H1 (cell line): Measurements from ENCODE around the gene UBE4B. TPM values are rescaled to one million over a fixed set of nuclear protein-coding genes. Genes with fewer than 3 reads are reported as not detected.
A peak's percentile ranks its signal among the peaks of the same experiment; 100 is the strongest.

ENCODE experiments used
- ATF3 ChIP-seq: IDR thresholded peaks from 2 replicates; pipeline ENCODE4 v1.6.1; 2011; ENCODE audit warnings: low read depth, mild to moderate bottlenecking, low read length; ENCODE audit not compliant: insufficient read depth
- BACH1 ChIP-seq: IDR thresholded peaks from 2 replicates; pipeline ENCODE4 v1.6.1; 2012; ENCODE audit warnings: low read length, improper control_type of control experiment
- BCL11A ChIP-seq, 2 experiments: IDR thresholded peaks; one replicate each; pipeline ENCODE4 v1.6.1; 2011; ENCODE audit warnings: low read depth in 2 of 2, low read length in 2 of 2, mild to moderate bottlenecking in 2 of 2
- CEBPB ChIP-seq: IDR thresholded peaks from 2 replicates; pipeline ENCODE4 v1.6.1; 2012; ENCODE audit warnings: low read depth, low read length
- CHD2 ChIP-seq: IDR thresholded peaks from 2 replicates; pipeline ENCODE4 v1.6.1; 2012; ENCODE audit warnings: low read length, improper control_type of control experiment
- E2F6 ChIP-seq: IDR thresholded peaks from 2 replicates; pipeline ENCODE4 v1.6.1; 2012; ENCODE audit warnings: inconsistent platforms
- HDAC2 ChIP-seq, 2 experiments: fragments of 300-600 bp in 1 of 2; sonication (generic) in 1 of 2; IDR thresholded peaks; 2 replicates each; pipeline ENCODE4 v1.6.1; 2011 to 2012; ENCODE audit warnings: low read depth in 2 of 2, low read length in 2 of 2, mild to moderate bottlenecking in 2 of 2, moderate library complexity in 2 of 2, borderline replicate concordance in 1 of 2, inconsistent platforms in 1 of 2
- HDAC6 ChIP-seq: IDR thresholded peaks from one replicate; pipeline ENCODE4 v1.7.1; 2012; ENCODE audit warnings: low read depth, mild to moderate bottlenecking, inconsistent platforms, low read length, moderate library complexity
- JUND ChIP-seq: IDR thresholded peaks from 2 replicates; pipeline ENCODE4 v1.6.1; 2011; ENCODE audit warnings: mild to moderate bottlenecking, improper control_type of control experiment, low read length
- POLR2AphosphoS5 ChIP-seq: IDR thresholded peaks from 2 replicates; pipeline ENCODE4 v1.6.1; 2011; ENCODE audit warnings: low read depth, low read length
- RAD21 ChIP-seq, 2 experiments: IDR thresholded peaks in 1 of 2; conservative IDR thresholded peaks in 1 of 2; 2 replicates each; pipeline ENCODE4 v1.6.1; 2011; ENCODE audit warnings: low read depth in 2 of 2, low read length in 2 of 2, improper control_type of control experiment in 1 of 2, inconsistent platforms in 1 of 2, mild to moderate bottlenecking in 1 of 2, moderate library complexity in 1 of 2
- RBBP5 ChIP-seq: IDR thresholded peaks from 2 replicates; pipeline ENCODE4 v1.7.1; 2012; ENCODE audit warnings: low read depth, mild to moderate bottlenecking, inconsistent platforms, low read length, moderate library complexity, borderline replicate concordance
- SP1 ChIP-seq: IDR thresholded peaks from 2 replicates; pipeline ENCODE4 v1.6.1; 2011; ENCODE audit warnings: low read depth, low read length
- TBP ChIP-seq: IDR thresholded peaks from 2 replicates; pipeline ENCODE4 v1.6.1; 2011; ENCODE audit warnings: low read depth, low read length, improper control_type of control experiment
- TCF12 ChIP-seq: IDR thresholded peaks from 2 replicates; pipeline ENCODE4 v1.6.1; 2011; ENCODE audit warnings: low read depth, mild to moderate bottlenecking, low read length
- polyA plus RNA-seq, 7 experiments: library from polyadenylated mRNA; depleted of rRNA in 3 of 7; stranded (reverse) in 5 of 7; unstranded in 2 of 7; fragments of >200 nt in 5 of 7; fragments of 200-250 nt in 2 of 7; gene quantifications; 1 replicate in 5 of 7; 2 replicates in 1 of 7; 4 replicates in 1 of 7; pipeline versions ENCODE4 v1.2.1 to v1.2.3, GENCODE V29; 2011 to 2013; ENCODE audit warnings: missing spikeins in 2 of 7, mixed read lengths in 2 of 7
- total RNA-seq: library from RNA; stranded (reverse); fragmentation: NEBNext Ultra II Directional; extraction: Animal tissue kit (Norgen Biotek cat#: 25700); gene quantifications from 2 replicates; pipeline ENCODE4 v1.2.1, GENCODE V29; 2021

UBE4B gene
- total and polyA plus RNA-seq, 2 of the 8 experiments (the other 6 are each of a cell fraction or from before 2014, with no cell fraction given) = 24.5 to 90.1 TPM

GRCh38 chr1:10032590-10033358 is at the start of gene UBE4B (continued):
- peak; percentile 55 for TF ChIP-seq E2F6
- no peak for TF ChIP-seq TCF12
- TF ChIP-seq CEBPB = 0 out of 2 replicates have a peak, but pooled peaks have one; percentile 22
- no peak for TF ChIP-seq HDAC6
- TF ChIP-seq HDAC2 (IDR thresholded peaks at IDR 0.05; ENCODE audit: borderline replicate concordance in 1 of 2, low read depth in 2 of 2, low read length in 2 of 2) = peak in 1 of 2 experiments; percentile 15; a peak in 1 of 4 replicates
- TF ChIP-seq BACH1 = peak; percentile 53
- TF ChIP-seq RBBP5 = no peak
- TF ChIP-seq POLR2AphosphoS5 = peak; percentile 87
- TF ChIP-seq JUND = peak; percentile 75; the same call in 1 of the 2 replicates
- TF ChIP-seq TBP = peak; percentile 75
- TF ChIP-seq RAD21 (IDR thresholded peaks at IDR 0.05 in 1 of 2, conservative IDR thresholded peaks at IDR 0.05 in 1 of 2; ENCODE audit: low read depth in 2 of 2, low read length in 2 of 2) = peak; percentile 72 to 74
- peak; percentile 41; the same call in 1 of the 2 replicates for TF ChIP-seq SP1
- 0 out of 2 replicates have a peak, but pooled peaks have one; percentile 28 for TF ChIP-seq CHD2
- peak; percentile 48; the same call in 1 of the 2 replicates for TF ChIP-seq ATF3
- no peak for TF ChIP-seq BCL11A (IDR thresholded peaks at IDR 0.05; ENCODE audit: low read depth in 2 of 2, low read length in 2 of 2)
